GM04504 (cell line): ENCODE measurements around the gene PTGS1.

Experiments used
- DNase-seq: peaks from one replicate; pipeline ENCODE4 v3.0.0-alpha.2; 2012; ENCODE audit warnings: low read depth

PTGS1 gene

DNA sequence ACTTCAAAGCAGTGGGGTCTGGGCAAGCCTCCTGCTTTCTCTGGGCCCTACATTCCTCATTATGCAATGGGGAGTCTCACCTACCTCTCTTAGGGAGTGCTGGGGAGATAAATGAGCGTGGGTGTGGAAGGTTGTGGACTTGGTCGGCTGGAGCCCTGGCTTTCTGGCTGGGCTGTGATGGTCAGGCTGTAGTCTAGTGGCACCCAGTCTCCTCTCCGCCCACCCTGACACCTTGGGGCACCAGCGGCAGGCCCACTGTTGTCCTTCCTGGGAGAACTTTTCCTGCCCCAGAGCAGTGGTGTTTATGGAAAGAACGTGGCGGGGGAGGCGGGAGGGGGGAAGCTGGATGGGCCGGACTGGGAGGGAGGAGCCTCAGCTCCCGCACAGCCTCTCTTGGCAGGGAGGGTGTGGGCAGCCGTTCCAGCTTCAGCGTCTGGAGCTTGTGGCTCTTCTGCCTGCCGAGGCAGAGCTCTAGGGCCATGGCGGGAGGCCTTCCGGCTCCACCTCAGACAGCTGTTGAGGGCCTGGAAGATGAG, 4.1 kb downstream of the PTGS1 start:
- no peak for DNase-seq

DNA sequence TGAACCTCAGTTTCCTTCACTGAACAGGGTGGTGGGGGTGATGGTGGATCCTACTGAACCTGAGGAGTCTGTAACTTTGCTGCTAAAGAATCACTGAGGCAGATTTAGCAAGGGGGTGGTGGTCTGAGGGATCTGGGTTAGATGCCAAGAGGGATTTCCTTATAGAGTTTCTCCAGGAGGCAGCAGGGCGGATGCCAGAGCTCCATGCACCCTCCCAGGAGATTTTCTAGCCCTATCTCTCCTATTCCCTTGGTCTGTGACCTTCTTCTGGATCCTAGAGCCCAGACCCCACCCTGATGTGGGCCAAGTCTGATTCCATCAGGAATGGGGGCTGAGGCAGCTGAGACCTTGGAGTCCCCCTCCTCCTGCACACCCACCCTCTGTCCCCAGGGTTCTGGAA, 6.0 kb downstream of the PTGS1 start:
- DNase-seq = no peak

DNA sequence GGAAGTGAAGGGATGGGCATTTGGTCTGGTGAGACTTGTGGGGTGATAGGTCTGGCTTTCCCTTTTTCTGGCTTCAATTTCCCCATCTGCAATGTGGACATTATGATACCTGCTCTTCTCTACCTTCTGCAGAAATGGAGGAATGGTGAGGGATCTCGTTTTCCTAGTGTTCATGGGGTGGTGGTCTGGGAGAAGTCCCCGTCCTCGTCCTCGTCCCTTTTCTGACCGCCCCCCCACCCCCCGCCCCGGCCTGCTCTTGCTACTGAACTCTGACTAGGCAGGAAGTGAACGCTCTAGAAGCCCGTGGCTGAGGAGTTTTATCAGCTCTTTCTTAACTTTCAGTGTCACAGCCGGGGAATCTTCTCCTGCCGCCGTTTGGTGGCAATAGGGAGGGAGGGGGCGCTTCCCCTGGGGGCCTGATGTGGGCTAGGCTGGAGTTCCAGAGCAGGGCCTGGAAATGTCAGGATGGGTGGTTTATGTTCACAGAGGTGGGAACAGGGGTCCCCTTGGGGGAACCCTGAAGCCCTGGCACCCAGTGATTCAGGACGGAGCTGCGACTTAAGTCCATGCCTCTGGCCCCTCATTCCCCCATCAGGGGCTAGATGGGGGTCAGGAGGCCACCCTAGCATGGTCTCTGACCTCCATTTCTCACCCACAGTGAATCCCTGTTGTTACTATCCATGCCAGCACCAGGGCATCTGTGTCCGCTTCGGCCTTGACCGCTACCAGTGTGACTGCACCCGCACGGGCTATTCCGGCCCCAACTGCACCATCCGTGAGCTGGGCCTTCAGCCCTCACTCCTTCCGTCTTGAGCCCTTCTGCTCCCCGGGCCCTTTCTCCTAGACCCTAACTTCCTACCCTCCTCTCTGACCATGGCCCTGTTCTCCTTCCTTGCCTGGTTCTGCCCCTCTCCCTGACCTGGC, 6.7 kb downstream of the PTGS1 start:
- DNase-seq = no peak

DNA sequence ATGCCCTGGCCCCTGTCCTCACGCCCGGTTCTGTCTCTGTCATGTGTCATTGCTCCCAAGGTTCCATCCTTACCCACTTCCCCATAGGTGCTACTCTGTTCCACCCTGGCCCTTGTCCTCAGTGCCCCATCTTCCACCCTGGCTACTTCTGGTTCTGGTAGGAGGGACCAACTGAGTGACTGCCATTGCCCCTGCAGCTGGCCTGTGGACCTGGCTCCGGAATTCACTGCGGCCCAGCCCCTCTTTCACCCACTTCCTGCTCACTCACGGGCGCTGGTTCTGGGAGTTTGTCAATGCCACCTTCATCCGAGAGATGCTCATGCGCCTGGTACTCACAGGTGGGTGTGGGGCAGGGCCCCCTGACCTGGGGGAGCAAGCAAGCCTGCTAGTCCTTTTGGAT, 7.4 kb downstream of the PTGS1 start:
- DNase-seq = no peak

DNA sequence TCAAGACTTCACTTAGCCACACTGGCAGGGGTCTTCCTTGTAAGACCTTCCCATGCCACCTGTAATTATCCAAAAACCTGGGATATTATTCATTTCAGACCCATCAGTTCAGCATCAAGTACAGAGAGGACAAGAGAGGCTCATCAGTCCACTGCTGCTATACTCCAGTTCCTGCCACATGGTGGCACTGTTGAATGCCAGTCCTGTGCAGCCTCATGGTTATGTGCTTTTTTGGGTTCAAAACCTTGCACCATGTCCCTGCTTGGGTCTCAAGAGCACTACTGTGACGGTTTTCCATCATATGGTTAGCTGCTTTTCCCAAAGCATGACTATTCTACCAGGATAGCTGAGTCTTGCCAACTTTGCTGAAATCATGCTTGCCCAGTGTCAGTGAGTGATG, 8.5 kb downstream of the PTGS1 start:
- DNase-seq = no peak

DNA sequence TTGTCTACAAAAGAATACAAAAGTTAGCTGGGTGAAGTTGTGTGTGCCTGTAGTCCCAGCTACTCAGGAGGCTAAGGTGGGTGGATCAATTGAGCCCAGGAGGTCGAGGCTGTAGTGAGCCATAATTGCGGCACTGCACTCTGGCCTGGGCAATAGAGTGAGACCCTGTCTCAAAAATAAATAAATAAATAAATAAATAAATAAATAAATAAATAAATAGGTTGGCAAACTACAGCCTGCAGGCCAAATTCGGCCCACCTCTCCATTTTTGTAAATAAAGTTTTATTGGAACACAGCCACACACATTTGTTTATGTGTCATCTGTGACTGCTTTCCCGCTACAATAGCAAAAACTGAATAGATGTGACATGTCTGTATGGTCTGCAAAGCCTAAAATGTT, 9.5 kb downstream of the PTGS1 start:
- DNase-seq = no peak

DNA sequence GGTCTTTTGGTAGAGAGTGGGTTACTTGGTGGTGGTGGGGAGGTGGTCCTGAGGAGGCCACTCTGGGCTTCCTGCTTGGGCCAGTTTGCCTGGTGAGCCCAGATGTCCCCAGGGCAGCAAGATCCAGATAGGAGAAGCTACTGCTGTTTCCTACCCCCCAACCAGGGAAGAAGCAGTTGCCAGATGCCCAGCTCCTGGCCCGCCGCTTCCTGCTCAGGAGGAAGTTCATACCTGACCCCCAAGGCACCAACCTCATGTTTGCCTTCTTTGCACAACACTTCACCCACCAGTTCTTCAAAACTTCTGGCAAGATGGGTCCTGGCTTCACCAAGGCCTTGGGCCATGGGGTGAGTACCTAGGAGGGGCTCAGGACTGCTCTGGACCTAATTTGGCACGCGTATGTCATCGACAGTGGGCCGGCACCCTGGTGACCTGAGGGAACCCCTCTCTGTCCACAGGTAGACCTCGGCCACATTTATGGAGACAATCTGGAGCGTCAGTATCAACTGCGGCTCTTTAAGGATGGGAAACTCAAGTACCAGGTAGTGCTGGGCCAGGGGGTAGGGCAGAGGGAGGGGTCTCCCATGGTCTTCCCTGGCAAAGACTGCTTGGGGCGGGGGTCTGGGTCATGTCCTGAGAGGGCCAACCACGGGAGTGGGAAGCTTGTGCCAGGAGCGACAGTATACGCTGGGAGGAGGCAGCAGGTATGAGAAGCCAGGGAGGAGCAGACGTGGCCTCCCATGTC, 10.6 kb downstream of the PTGS1 start:
- no peak for DNase-seq

DNA sequence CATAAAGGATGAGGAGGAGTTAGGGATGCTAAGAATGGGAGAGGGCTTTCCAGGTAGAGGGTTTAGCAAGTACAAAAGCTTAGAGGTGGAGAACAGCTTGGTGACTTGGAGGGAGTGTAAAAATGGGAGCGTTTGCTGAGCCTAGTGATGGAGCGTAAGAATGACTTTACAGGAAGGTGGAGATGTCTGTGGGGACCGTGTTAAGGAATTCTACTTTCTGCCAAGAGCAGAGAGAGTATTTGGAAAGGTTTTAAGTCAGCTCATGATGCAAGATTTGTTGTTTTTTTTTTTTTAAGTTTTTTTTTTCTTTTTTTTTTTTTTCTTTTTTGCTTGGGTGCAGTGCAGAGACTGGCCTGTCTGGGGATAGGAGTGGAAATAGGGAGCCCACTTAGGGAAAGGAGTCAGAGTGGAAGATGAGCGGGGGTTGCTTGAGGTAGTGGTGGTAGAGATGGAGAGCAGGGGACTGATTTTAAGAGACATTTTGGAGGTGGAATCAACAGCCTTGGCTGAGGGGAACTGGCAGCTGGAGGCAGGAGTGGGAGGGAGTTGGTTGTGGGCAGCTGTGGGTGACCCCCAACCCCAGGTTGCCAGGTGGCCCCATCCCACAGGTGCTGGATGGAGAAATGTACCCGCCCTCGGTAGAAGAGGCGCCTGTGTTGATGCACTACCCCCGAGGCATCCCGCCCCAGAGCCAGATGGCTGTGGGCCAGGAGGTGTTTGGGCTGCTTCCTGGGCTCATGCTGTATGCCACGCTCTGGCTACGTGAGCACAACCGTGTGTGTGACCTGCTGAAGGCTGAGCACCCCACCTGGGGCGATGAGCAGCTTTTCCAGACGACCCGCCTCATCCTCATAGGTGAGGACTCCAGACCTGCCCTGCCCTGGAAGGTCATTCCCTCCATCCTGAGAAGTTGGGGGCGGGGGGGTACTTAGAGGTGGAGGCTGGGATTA, 12.4 kb downstream of the PTGS1 start:
- no peak for DNase-seq

DNA sequence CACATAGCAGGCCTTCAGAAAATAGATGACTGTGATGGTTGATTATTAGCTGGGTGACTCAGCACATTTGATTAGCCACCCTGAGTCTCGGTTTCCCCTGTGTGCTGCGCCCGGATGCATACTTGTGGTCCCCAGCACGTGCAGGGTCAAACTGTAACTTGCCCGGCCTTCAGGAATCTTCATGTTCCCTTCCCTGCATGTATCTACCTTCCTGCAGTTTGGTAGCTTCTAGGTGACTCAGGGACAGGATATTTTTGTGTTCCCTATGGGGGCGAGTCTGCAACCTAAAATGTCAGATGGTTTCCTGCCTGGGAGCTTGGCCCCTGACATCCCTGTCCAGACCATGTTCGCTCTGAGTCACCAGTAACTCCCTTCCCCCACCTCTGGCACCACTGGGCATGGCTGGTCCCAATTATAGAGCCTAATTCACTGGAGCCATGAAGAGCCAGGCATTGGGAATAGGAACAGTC, 13.2 kb downstream of the PTGS1 start:
- peak; percentile 36 for DNase-seq

DNA sequence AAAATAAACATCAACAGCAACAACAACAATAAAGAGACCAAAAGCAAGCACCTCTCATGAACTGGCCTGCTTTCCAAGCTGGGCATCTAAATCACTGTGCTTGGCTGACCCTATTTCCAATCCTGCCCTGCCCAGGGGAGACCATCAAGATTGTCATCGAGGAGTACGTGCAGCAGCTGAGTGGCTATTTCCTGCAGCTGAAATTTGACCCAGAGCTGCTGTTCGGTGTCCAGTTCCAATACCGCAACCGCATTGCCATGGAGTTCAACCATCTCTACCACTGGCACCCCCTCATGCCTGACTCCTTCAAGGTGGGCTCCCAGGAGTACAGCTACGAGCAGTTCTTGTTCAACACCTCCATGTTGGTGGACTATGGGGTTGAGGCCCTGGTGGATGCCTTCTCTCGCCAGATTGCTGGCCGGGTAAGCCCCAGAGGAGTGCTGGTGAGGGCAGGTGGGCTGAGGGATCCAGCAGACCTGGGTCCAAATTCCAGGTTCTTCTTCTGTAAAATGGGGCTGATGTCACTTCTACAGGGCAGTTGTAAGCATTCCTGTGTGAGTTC, 15.6 kb downstream of the PTGS1 start:
- DNase-seq = no peak

DNA sequence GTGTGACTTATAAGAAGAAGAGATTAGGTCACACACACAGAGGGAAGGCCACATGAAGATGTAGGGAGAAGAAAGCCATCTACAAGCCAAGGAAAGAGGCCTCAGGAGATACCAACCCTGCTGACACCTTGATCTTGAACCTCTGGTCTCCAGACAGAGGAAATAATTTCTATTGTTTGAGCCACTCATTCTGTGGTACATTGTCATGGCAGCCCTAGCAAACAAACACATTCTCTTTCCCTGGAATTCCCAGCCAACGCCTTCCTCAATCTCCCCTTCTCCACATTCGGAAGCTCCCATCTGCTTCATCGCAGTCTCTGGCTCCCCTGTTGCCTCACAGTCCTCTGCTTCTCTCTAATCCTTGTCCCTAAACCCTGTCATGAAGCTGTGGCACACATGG, 16.7 kb downstream of the PTGS1 start:
- DNase-seq = no peak

DNA sequence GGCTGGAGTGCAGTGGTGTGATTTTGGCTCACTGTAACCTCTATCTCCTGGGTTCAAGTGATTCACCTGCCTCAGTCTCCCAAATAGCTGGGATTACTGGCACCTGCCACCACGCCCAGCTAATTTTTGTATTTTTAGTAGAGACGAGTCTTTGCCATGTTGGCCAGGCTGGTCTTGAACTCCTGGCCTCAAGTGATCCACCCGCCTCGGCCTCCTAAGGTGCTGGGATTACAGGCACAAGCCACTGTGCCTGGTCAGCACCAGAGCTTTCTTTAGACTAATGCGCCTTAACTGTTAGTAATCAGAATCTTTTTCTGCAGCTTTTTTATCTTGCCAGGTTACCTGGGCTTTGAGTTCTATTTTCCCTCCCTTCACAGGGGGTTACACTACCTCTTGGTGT, 18.4 kb downstream of the PTGS1 start:
- no peak for DNase-seq

DNA sequence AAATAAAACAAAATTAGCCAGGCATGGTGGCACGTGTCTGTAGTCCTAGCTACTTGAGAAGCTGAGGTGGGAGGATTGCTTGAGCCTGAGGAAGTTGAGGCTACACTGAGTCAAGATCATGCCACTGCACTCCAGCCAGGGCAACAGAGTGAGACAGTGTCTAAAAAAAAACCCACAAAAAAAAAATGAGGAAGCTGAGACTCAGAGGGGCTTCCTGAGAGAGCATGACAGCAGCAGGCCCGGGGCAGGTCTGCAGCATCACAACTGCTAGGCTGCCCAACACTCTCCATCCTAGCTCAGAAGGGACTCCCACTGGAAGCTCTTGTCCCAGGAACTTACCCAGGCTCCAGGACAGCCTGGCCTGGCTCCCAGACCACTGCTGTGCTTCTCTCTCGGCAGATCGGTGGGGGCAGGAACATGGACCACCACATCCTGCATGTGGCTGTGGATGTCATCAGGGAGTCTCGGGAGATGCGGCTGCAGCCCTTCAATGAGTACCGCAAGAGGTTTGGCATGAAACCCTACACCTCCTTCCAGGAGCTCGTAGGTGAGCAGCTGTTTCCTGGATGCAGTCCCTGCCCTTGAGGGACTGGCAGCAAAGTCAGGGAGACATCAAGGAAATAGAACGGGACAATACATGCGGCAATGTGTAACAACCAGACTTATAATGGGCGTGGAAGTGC, 19.1 kb downstream of the PTGS1 start:
- DNase-seq = no peak

DNA sequence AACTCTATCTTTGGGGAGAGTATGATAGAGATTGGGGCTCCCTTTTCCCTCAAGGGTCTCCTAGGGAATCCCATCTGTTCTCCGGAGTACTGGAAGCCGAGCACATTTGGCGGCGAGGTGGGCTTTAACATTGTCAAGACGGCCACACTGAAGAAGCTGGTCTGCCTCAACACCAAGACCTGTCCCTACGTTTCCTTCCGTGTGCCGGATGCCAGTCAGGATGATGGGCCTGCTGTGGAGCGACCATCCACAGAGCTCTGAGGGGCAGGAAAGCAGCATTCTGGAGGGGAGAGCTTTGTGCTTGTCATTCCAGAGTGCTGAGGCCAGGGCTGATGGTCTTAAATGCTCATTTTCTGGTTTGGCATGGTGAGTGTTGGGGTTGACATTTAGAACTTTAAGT, 21.5 kb downstream of the PTGS1 start:
- DNase-seq = no peak

DNA sequence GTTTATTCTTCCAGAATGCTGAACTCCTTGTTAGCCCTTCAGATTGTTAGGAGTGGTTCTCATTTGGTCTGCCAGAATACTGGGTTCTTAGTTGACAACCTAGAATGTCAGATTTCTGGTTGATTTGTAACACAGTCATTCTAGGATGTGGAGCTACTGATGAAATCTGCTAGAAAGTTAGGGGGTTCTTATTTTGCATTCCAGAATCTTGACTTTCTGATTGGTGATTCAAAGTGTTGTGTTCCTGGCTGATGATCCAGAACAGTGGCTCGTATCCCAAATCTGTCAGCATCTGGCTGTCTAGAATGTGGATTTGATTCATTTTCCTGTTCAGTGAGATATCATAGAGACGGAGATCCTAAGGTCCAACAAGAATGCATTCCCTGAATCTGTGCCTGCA, 21.9 kb downstream of the PTGS1 start:
- no peak for DNase-seq

DNA sequence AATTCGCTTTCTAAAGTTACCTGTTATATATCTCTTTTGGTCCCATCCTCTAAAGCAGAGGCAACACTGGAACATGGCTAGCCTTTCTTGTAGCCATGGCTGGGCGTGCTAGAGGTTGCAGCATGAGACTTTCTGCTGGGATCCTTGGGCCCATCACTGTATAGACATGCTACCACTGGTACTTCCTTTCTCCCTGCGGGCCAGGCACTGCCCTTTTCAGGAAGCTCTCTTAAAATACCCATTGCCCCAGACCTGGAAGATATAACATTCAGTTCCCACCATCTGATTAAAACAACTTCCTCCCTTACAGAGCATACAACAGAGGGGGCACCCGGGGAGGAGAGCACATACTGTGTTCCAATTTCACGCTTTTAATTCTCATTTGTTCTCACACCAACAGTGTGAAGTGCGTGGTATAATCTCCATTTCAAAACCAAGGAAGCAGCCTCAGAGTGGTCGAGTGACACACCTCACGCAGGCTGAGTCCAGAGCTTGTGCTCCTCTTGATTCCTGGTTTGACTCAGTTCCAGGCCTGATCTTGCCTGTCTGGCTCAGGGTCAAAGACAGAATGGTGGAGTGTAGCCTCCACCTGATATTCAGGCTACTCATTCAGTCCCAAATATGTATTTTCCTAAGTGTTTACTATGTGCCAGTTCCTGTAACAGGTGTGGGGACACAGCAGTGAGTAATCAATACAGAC, 22.6 kb downstream of the PTGS1 start:
- no peak for DNase-seq

DNA sequence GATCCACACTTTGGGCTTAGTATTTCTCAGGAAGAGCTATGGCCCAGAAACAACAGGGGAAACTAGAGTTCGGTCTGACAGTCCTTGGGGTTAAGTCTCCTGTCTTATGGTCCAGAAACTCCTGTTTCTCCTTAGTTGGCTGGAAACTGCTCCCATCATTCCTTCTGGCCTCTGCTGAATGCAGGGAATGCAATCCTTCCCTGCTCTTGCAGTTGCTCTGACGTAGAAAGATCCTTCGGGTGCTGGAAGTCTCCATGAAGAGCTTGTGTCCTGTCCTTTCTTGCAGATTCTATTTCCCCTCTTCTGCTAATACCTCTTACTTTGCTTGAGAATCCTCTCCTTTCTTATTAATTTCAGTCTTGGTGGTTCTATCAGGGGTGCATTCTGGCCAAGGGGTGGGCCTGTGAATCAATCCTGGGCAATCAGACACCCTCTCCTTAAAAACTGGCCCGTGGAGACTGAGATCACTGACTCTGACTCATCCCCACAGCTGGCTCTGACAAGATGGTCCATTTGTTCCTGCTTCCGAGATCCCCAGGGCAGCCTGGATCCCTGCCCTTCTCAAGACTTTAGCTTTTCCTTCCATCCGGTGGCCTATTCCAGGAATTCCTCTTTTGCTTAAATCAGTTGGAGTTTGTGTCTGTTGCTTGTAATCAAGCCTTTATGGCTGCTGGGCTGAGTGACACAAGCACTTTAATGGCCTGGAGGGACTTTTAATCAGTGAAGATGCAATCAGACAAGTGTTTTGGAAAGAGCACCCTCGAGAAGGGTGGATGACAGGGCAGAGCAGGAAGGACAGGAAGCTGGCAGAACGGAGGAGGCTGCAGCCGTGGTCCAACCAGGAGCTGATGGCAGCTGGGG, 23.7 kb downstream of the PTGS1 start:
- peak; percentile 76 for DNase-seq

DNA sequence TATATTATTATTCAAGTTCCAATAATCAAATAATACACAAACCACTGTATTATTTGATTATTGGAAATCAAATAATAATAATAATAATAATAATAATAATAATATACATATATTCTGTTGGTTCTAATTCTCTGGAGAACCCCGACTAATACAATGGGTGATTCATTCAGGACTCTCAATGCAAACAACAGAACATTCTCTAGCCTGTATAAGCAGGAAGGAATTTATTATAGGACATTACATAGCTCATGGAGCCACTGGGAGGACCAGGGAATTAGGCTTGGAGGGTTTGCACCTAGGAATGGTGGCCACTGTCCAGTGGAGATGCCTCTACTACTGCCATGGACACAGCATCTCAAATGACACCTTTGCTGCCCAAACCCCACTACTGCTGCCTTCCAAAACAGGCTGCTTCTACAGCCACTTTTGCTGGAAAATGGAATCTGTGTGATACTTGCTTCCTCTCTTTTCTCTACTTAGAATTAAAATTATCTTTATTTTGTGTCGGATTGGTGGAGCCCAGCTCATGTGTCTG, 25.9 kb downstream of the PTGS1 start:
- no peak for DNase-seq

DNA sequence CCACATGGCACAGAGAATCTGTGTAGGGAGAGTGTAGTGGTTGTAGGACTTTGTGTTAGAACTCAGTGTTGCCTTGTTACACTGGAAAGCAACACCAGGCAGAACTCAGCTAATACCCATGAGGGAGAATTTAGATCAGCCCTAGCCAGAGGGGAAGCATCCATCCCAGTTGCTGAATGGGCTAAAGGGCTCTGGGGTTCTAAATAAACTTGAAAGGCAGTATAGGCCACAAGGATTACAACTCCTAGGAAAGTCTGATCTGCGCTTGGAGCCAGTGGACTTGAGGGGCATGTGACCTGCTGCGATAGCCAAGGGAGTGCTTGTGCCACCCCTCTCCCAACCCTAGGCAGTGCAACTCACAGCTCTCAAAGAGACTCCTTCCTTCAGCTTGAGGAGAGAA, 26.9 kb downstream of the PTGS1 start:
- DNase-seq = no peak
